BLaER1 (cell line): ENCODE results near the gene ZBTB21.

Source experiments
- H3K27ac ChIP-seq: shearing (Covaris generic); formaldehyde crosslinking; 2 replicates; pipeline ENCODE4 v1.8.1; 2022
- H3K27me3 ChIP-seq: shearing (Covaris generic); formaldehyde crosslinking; 2 replicates; pipeline ENCODE4 v1.8.1; 2022
- H3K36me3 ChIP-seq: shearing (Covaris generic); formaldehyde crosslinking; 2 replicates; pipeline ENCODE4 v1.8.1; 2022
- H3K4me1 ChIP-seq: shearing (Covaris generic); formaldehyde crosslinking; 2 replicates; pipeline ENCODE4 v1.8.1; 2022
- H3K4me2 ChIP-seq: shearing (Covaris generic); formaldehyde crosslinking; 2 replicates; pipeline ENCODE4 v1.8.1; 2022
- H3K4me3 ChIP-seq: shearing (Covaris generic); formaldehyde crosslinking; 2 replicates; pipeline ENCODE4 v1.8.1; 2022
- H3K9ac ChIP-seq: shearing (Covaris generic); formaldehyde crosslinking; 2 replicates; pipeline ENCODE4 v1.8.1; 2022
- H3K9me3 ChIP-seq: shearing (Covaris generic); formaldehyde crosslinking; 2 replicates; pipeline ENCODE4 v1.8.1; 2022
- H4K20me1 ChIP-seq: shearing (Covaris generic); formaldehyde crosslinking; 2 replicates; pipeline ENCODE4 v1.8.1; 2022
- Cebpa-rat ChIP-seq: shearing (Covaris generic); IDR thresholded peaks from 2 replicates; pipeline ENCODE4 v1.8.1; 2022

Gene ZBTB21

DNA sequence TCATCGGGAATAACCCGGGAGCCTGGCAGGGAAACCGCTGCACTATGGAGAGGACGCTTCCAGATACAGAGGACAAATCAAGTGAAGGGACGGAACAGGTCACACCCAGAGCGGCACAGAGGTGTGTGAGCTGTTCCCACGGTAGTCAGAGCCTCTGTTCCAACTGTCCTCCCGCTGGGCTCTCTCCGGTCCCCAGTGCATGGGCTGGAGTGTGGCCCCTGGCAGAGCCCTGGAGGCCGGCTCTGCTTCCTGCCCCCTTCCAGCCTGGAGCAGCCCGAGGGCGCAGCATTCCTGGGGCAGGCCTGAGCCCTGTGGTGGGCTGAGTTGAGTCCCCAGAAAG lies 11.9 kb upstream of the ZBTB21 start:
- Histone ChIP-seq H3K27ac (no peak overlapping the region), H3K4me3 (no peak overlapping the region), H3K9me3 (no peaks in the 10 kb centered on the region), H3K4me1 (no peaks in the 10 kb centered on the region), H3K36me3 (no peaks in the 10 kb centered on the region), H3K27me3 (no peaks in the 10 kb centered on the region), H3K9ac (no peak overlapping the region), H4K20me1 (no peaks in the 10 kb centered on the region), H3K4me2 (no peak overlapping the region)
- no peak for TF ChIP-seq Cebpa-rat

DNA sequence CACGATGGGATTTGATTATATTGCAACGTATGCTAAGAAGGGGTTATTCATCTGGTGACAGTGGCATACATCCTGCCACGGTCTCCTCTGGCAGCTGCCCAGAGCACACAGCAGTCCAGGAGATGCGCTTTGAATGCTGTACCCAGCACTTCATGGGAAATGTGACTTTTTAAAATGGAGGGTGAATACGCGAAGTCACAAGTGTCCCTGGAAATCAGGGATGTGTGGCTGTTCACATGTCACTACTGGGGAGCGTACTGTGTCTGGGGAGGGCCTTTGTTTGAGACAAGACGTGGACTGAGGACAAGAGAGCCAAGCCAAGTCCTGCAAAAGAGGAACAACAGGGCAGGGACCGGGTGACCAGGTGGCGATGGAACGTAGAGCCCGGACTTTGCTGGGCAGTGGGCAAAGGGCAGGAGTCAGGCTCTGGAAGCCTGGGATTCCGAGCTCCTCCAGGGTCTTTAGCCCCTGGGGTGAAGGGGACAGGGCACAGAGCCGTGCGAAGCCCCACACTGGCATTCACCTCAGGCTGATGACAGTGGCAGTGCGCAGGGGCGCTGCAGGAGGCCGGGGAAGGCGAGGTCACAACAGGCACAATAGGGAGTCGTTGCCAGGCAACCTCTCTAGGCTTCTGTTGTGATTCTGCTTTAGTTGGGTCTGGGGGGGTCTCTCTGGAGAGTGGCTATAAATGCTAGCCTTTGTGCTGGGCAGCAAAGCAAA lies 11.4 kb upstream of the ZBTB21 start:
- TF ChIP-seq Cebpa-rat, result no peak
- no peak overlapping the region for H3K4me3 ChIP-seq

GRCh38 chr21:42019706-42020105 lies 9.5 kb upstream of the ZBTB21 start:
- Histone ChIP-seq H3K4me1 (no peaks in the 10 kb centered on the region), H4K20me1 (no peaks in the 10 kb centered on the region), H3K36me3 (no peaks in the 10 kb centered on the region), H3K9me3 (0 out of 2 replicates have a peak, but pooled peaks cover 2% of the 10 kb centered on the region), H3K9ac (no peak overlapping the region), H3K27ac (no peak overlapping the region), H3K4me2 (no peak overlapping the region), H3K4me3 (no peak overlapping the region), H3K27me3 (no peaks in the 10 kb centered on the region)
- TF ChIP-seq Cebpa-rat, result no peak

More for the DNA sequence above, 11.4 kb upstream of the ZBTB21 start:
- Histone ChIP-seq H4K20me1 (no peaks in the 10 kb centered on the region), H3K27ac (no peak overlapping the region), H3K9ac (no peak overlapping the region), H3K27me3 (no peaks in the 10 kb centered on the region), H3K4me1 (no peaks in the 10 kb centered on the region), H3K4me2 (no peak overlapping the region), H3K9me3 (no peaks in the 10 kb centered on the region), H3K36me3 (no peaks in the 10 kb centered on the region)

DNA sequence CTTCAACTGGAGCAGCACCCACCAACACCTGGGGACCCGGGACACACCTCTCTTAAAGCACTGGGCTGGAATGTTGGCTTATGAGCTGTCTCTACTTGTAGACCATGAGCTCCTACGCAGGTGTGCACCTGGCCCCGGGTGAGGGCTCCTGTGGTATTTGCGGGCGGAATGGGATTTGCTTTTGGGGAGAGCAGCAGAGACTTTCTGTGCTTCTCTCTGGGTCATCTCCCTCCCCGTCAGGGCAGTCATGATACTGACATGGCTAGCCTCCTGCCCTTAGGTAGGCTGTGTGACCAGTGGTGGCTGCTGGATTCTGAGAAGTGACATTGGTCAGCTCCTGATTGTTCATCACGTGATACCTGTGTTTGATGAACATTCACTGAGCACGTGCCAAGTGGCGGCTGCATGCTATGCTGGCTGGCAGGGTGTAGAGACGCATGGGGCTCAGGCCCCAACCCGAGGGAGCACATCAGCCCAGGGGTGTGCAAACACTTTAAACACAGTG lies 9.0 kb upstream of the ZBTB21 start:
- Histone ChIP-seq H3K4me1 (no peaks in the 10 kb centered on the region), H3K27me3 (no peaks in the 10 kb centered on the region), H3K4me2 (no peak overlapping the region), H3K36me3 (no peaks in the 10 kb centered on the region), H3K4me3 (no peak overlapping the region), H3K9me3 (0 out of 2 replicates have a peak, but pooled peaks cover 6% of the 10 kb centered on the region), H4K20me1 (no peaks in the 10 kb centered on the region), H3K9ac (no peak overlapping the region), H3K27ac (no peak overlapping the region)
- no peak for TF ChIP-seq Cebpa-rat

DNA sequence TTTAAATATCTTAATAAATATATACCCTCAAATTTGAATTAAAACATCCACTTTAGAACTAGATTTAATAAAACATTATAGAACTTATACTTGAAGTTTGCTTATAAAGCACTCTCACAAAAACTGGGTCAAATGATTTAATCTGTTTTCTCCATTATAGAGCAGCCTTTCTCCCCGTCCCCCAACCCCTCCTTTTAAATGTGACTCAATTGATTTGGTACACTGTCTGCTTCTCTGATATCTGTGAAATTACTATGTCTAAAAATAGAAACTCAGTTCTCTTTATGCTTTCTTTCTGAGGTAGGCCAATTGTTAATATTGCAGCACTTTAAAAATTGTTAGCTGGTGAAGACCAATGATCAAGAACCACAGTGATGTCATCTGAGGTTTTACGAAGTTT lies 6.9 kb upstream of the ZBTB21 start:
- Histone ChIP-seq H3K4me3 (no peak overlapping the region), H3K27ac (no peak overlapping the region), H3K9me3 (0 out of 2 replicates have a peak, but pooled peaks cover 6% of the 10 kb centered on the region), H3K27me3 (peaks cover 15% of the 10 kb centered on the region), H3K4me2 (no peak overlapping the region), H3K9ac (no peak overlapping the region), H3K36me3 (no peaks in the 10 kb centered on the region), H3K4me1 (no peaks in the 10 kb centered on the region), H4K20me1 (no peaks in the 10 kb centered on the region)
- no peak for TF ChIP-seq Cebpa-rat

- TF ChIP-seq Cebpa-rat, result no peak
- Histone ChIP-seq H3K4me2 (no peak overlapping the region), H4K20me1 (no peaks in the 10 kb centered on the region), H3K36me3 (no peaks in the 10 kb centered on the region), H3K9ac (no peak overlapping the region), H3K27ac (no peak overlapping the region), H3K4me3 (no peak overlapping the region), H3K27me3 (peaks cover 20% of the 10 kb centered on the region), H3K4me1 (peaks cover 4% of the 10 kb centered on the region; the same call in 1 of the 2 replicates), H3K9me3 (0 out of 2 replicates have a peak, but pooled peaks cover 6% of the 10 kb centered on the region)
These were observed 6.3 kb upstream of the ZBTB21 start for GRCh38 chr21:42016364-42016985.

- Histone ChIP-seq H4K20me1 (no peaks in the 10 kb centered on the region), H3K9me3 (0 out of 2 replicates have a peak, but pooled peaks cover 6% of the 10 kb centered on the region), H3K36me3 (no peaks in the 10 kb centered on the region), H3K4me3 (no peak overlapping the region), H3K27me3 (peaks cover 35% of the 10 kb centered on the region), H3K4me2 (no peak overlapping the region), H3K4me1 (peaks cover 12% of the 10 kb centered on the region), H3K9ac (no peak overlapping the region), H3K27ac (no peak overlapping the region)
- TF ChIP-seq Cebpa-rat, result no peak
These were observed 3.8 kb upstream of the ZBTB21 start for GRCh38 chr21:42013931-42014330.

DNA sequence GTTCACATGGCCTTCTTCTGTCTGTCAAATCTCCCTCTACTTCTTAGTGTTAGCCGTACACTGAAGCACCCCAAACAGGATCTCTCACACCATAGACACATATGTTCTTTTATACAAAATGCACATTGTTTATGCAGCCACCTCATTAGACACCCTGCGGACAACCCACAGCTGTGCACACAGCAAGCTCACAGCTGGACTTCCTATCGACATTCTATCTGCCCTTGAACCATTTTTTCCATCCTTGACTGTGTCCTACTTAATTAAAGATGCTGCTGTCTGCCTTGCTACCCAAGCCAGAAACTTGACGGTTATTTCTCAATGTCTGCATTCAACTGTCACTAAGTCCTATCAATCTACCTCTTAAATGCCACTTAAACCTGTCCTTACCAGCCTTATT lies 3.2 kb upstream of the ZBTB21 start:
- peaks cover 18% of the 10 kb centered on the region for H3K4me1 ChIP-seq
- no peak overlapping the region for H3K9ac ChIP-seq
- no peak overlapping the region for H3K4me2 ChIP-seq
- H3K4me3 ChIP-seq, result no peak overlapping the region
- H3K27me3 ChIP-seq, result peaks cover 37% of the 10 kb centered on the region
- H4K20me1 ChIP-seq, result no peaks in the 10 kb centered on the region
- H3K36me3 ChIP-seq, result no peaks in the 10 kb centered on the region
- 0 out of 2 replicates have a peak, but pooled peaks cover 6% of the 10 kb centered on the region for H3K9me3 ChIP-seq
- no peak overlapping the region for H3K27ac ChIP-seq
- TF ChIP-seq Cebpa-rat, result no peak

- Histone ChIP-seq H3K27ac (no peak overlapping the region), H3K4me2 (no peak overlapping the region), H3K36me3 (no peaks in the 10 kb centered on the region), H3K4me1 (peaks cover 20% of the 10 kb centered on the region), H3K4me3 (no peak overlapping the region), H3K9me3 (0 out of 2 replicates have a peak, but pooled peaks cover 6% of the 10 kb centered on the region), H3K9ac (no peak overlapping the region), H3K27me3 (peaks cover 37% of the 10 kb centered on the region), H4K20me1 (peaks cover 3% of the 10 kb centered on the region; the same call in 1 of the 2 replicates)
- TF ChIP-seq Cebpa-rat, result no peak
These were observed 2.7 kb upstream of the ZBTB21 start for GRCh38 chr21:42012763-42013329.

GRCh38 chr21:42012344-42012743 lies 2.2 kb upstream of the ZBTB21 start:
- TF ChIP-seq Cebpa-rat, result no peak
- Histone ChIP-seq H3K27ac (no peak overlapping the region), H3K36me3 (no peaks in the 10 kb centered on the region), H3K9me3 (0 out of 2 replicates have a peak, but pooled peaks cover 6% of the 10 kb centered on the region), H4K20me1 (peaks cover 8% of the 10 kb centered on the region; the same call in 1 of the 2 replicates), H3K27me3 (peaks cover 37% of the 10 kb centered on the region), H3K4me2 (no peak overlapping the region), H3K4me3 (no peak overlapping the region), H3K4me1 (peaks cover 25% of the 10 kb centered on the region), H3K9ac (no peak overlapping the region)
